Fibroblast of skin of right quadriceps (primary cell): ENCODE data around the gene AUTS2.

Experiments
- DNase-seq: peaks from one replicate; pipeline ENCODE4 v3.0.0-alpha.2; 2013

The AUTS2 gene

GRCh38 chr7:70758646-70759045 is 1160.4 kb downstream of the AUTS2 start:
- DNase-seq, result peak; percentile 36

GRCh38 chr7:70759674-70760073 is 1161.4 kb downstream of the AUTS2 start:
- DNase-seq, result no peak

GRCh38 chr7:70761711-70762328 is 1163.5 kb downstream of the AUTS2 start:
- no peak for DNase-seq

- DNase-seq, result no peak
Measured at GRCh38 chr7:70762696-70763095, 1164.4 kb downstream of the AUTS2 start.

GRCh38 chr7:70763961-70764691 is 1165.9 kb downstream of the AUTS2 start:
- no peak for DNase-seq

GRCh38 chr7:70764701-70765208 is 1166.5 kb downstream of the AUTS2 start:
- DNase-seq, result no peak

GRCh38 chr7:70765651-70766050 is 1167.4 kb downstream of the AUTS2 start:
- DNase-seq, result no peak

GRCh38 chr7:70766109-70766508 is 1167.8 kb downstream of the AUTS2 start:
- no peak for DNase-seq

GRCh38 chr7:70766694-70767093 is 1168.4 kb downstream of the AUTS2 start:
- DNase-seq, result no peak

- no peak for DNase-seq
Measured at GRCh38 chr7:70770154-70770553, 1171.9 kb downstream of the AUTS2 start.

GRCh38 chr7:70771451-70771850 is 1173.2 kb downstream of the AUTS2 start:
- no peak for DNase-seq

GRCh38 chr7:70772891-70773290 is 1174.6 kb downstream of the AUTS2 start:
- no peak for DNase-seq

GRCh38 chr7:70773406-70773805 is 1175.1 kb downstream of the AUTS2 start:
- DNase-seq, result no peak

GRCh38 chr7:70774950-70775527 is 1176.8 kb downstream of the AUTS2 start:
- DNase-seq, result no peak

GRCh38 chr7:70775570-70776156 is 1177.4 kb downstream of the AUTS2 start:
- peak; percentile 22 for DNase-seq

GRCh38 chr7:70776627-70777101 is 1178.4 kb downstream of the AUTS2 start:
- DNase-seq, result peak; percentile 32

GRCh38 chr7:70777251-70777650 is 1179.0 kb downstream of the AUTS2 start:
- DNase-seq, result no peak

- no peak for DNase-seq
Measured at GRCh38 chr7:70778585-70778984, 1180.3 kb downstream of the AUTS2 start.

GRCh38 chr7:70779321-70779720 is 1181.0 kb downstream of the AUTS2 start:
- DNase-seq, result no peak

GRCh38 chr7:70781922-70782311 is 1183.6 kb downstream of the AUTS2 start:
- DNase-seq, result no peak

GRCh38 chr7:70782796-70783195 is 1184.5 kb downstream of the AUTS2 start:
- DNase-seq, result no peak

GRCh38 chr7:70785427-70785826 is 1187.2 kb downstream of the AUTS2 start:
- DNase-seq, result no peak

GRCh38 chr7:70786076-70786475 is 1187.8 kb downstream of the AUTS2 start:
- DNase-seq, result no peak

GRCh38 chr7:70787286-70787685 is 1189.0 kb downstream of the AUTS2 start:
- DNase-seq, result no peak
